PC-3 (cell line): Measurements from ENCODE around the gene RNF103. TPM values are rescaled to one million over a fixed set of nuclear protein-coding genes. Genes with fewer than 3 reads are reported as not detected.

Experiments
- ATAC-seq: fragments of 200-7000 bp; cut with Tn5 transposase; 2 replicates; pipeline ENCODE4 v1.9.1; 2020; ENCODE audit warnings: mild to moderate bottlenecking, moderate library complexity
- BruUV-seq: library from RNA; stranded (reverse); fragments of 400-500 nt; replicated peaks from 2 replicates; lab custom pipeline; 2021; lab: Mats Ljungman, UMichigan
- CTCF ChIA-PET: fragments of 300-600 bp; sonication (Branson Sonifier 250); formaldehyde crosslinking; loops from one replicate; lab custom pipeline; 2022; ENCODE audit warnings: antibody characterized with exemption; lab: Charles Lee
- POLR2A ChIA-PET: fragments of 300-600 bp; sonication (Branson Sonifier 250); formaldehyde crosslinking; loops from one replicate; lab custom pipeline; 2022; ENCODE audit warnings: antibody characterized with exemption; ENCODE audit not compliant: unreplicated experiment; lab: Charles Lee
- DNase-seq: peaks from one replicate; pipeline ENCODE4 v3.0.0-alpha.2; 2015
- H2AFZ ChIP-seq: fragments of 300-600 bp; sonication (generic); 2 replicates; pipeline ENCODE4 v1.6.0; 2016; ENCODE audit warnings: antibody characterized with exemption, low read length
- H3F3A ChIP-seq: fragments of 300-600 bp; sonication (generic); one replicate; pipeline ENCODE4 v1.6.0; 2017; ENCODE audit warnings: antibody characterized with exemption, low read length, control low read depth, mild to moderate bottlenecking; ENCODE audit not compliant: unreplicated experiment
- H3K27ac ChIP-seq: fragments of 300-600 bp; sonication (generic); 2 replicates; pipeline ENCODE4 v1.5.1; 2016; ENCODE audit warnings: mild to moderate bottlenecking, low read length
- H3K27me3 ChIP-seq: fragments of 300-600 bp; sonication (generic); 2 replicates; pipeline ENCODE4 v1.6.1; 2016; ENCODE audit warnings: low read length, mixed read lengths
- H3K36me3 ChIP-seq: fragments of 300-600 bp; sonication (generic); 2 replicates; pipeline ENCODE4 v1.6.1; 2016; ENCODE audit warnings: low read depth, mixed run types, low read length, mixed read lengths
- H3K4me1 ChIP-seq: fragments of 300-600 bp; sonication (generic); 2 replicates; pipeline ENCODE4 v1.5.1; 2016; ENCODE audit warnings: low read length; ENCODE audit not compliant: insufficient read depth
- H3K4me2 ChIP-seq: fragments of 300-600 bp; sonication (generic); 2 replicates; pipeline ENCODE4 v1.6.0; 2016; ENCODE audit warnings: low read length
- H3K4me3 ChIP-seq: fragments of 300-600 bp; sonication (generic); 2 replicates; pipeline ENCODE4 v1.5.1; 2016; ENCODE audit warnings: mild to moderate bottlenecking, low read length, mixed read lengths
- H3K79me2 ChIP-seq: fragments of 300-600 bp; sonication (generic); 2 replicates; pipeline ENCODE4 v1.6.1; 2017; ENCODE audit warnings: low read length, mixed read lengths
- H3K9ac ChIP-seq: fragments of 300-600 bp; sonication (generic); 2 replicates; pipeline ENCODE4 v1.6.0; 2016; ENCODE audit warnings: mild to moderate bottlenecking, low read length
- H3K9me2 ChIP-seq: fragments of 300-600 bp; sonication (generic); replicated peaks from 2 replicates; pipeline ENCODE4 v1.6.1; 2016; ENCODE audit warnings: mixed run types, low read length, mixed read lengths
- H3K9me3 ChIP-seq: fragments of 300-600 bp; sonication (generic); 2 replicates; pipeline ENCODE4 v1.6.1; 2016; ENCODE audit warnings: low read length, mixed read lengths
- H4K20me1 ChIP-seq: fragments of 300-600 bp; sonication (generic); 2 replicates; pipeline ENCODE4 v1.6.1; 2016; ENCODE audit warnings: low read length, mixed read lengths
- EZH2 ChIP-seq: fragments of 300-600 bp; sonication (generic); IDR thresholded peaks from one replicate; pipeline ENCODE4 v1.6.1; 2017; ENCODE audit warnings: antibody characterized with exemption, mild to moderate bottlenecking, low read length; ENCODE audit not compliant: unreplicated experiment
- EZH2phosphoT487 ChIP-seq: fragments of 300-600 bp; sonication (generic); IDR thresholded peaks from 2 replicates; pipeline ENCODE4 v1.6.1; 2018; ENCODE audit warnings: mild to moderate bottlenecking, antibody characterized with exemption, low read length, borderline replicate concordance
- intact Hi-C: fragments of 100-400 bp; cut with micrococcal nuclease; formaldehyde crosslinking; loops from 2 replicates; pipeline ENCODE4 v1.9.0; 2023
- total RNA-seq: library from RNA; depleted of rRNA; stranded (reverse); fragments of >200 nt; gene quantifications from 2 replicates; pipeline ENCODE4 v1.2.3, GENCODE V29; 2014
- TF ChIP-seq, protein P1 (sequence below): fragments of 300-600 bp; sonication (generic); conservative IDR thresholded peaks from 2 replicates; pipeline ENCODE4 v1.5.1; 2017; ENCODE audit warnings: antibody characterized with exemption, low read depth, mild to moderate bottlenecking, low read length

Gene RNF103
- total RNA-seq, 1 experiment from 2014 or later, result 10.4 TPM

DNA sequence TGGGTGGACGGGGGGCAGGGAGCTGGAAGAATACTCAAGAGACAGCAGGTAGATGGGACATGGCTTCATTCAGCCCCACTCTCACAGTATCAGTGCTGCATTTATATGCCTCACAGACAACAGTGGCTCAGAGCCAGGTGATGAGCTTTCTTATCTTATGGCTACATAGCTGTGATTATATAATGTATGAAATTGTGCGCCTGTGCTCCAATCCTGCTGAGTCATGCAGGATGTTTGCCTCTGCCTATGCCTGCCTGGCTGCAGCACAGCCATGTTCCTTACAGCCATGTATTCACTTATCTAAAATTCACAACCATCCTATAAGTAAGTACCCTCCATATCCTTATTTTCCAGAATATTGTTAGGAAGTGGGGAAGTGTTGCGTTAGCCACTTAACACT lies 37.7 kb upstream of the RNF103 start:
- no peaks in the 10 kb centered on the region for H3K4me1 ChIP-seq
- intact Hi-C loops, result no loop called here
- H3K4me3 ChIP-seq, result no peak overlapping the region
- no peak overlapping the region for H3K4me2 ChIP-seq
- H3K9ac ChIP-seq, result no peak overlapping the region
- no peaks in the 10 kb centered on the region; the same call in 1 of the 2 replicates for H3K36me3 ChIP-seq
- H3K9me3 ChIP-seq, result no peaks in the 10 kb centered on the region
- H3F3A ChIP-seq, result no peaks in the 10 kb centered on the region
- H3K27ac ChIP-seq, result no peak overlapping the region
- no peak overlapping the region for H2AFZ ChIP-seq
- POLR2A ChIA-PET, result no interaction called here
- H3K79me2 ChIP-seq, result no peaks in the 10 kb centered on the region
- no peaks in the 10 kb centered on the region for H4K20me1 ChIP-seq
- TF ChIP-seq EZH2 (no peak), EZH2phosphoT487 (no peak)
- TF ChIP-seq, protein P1, sequence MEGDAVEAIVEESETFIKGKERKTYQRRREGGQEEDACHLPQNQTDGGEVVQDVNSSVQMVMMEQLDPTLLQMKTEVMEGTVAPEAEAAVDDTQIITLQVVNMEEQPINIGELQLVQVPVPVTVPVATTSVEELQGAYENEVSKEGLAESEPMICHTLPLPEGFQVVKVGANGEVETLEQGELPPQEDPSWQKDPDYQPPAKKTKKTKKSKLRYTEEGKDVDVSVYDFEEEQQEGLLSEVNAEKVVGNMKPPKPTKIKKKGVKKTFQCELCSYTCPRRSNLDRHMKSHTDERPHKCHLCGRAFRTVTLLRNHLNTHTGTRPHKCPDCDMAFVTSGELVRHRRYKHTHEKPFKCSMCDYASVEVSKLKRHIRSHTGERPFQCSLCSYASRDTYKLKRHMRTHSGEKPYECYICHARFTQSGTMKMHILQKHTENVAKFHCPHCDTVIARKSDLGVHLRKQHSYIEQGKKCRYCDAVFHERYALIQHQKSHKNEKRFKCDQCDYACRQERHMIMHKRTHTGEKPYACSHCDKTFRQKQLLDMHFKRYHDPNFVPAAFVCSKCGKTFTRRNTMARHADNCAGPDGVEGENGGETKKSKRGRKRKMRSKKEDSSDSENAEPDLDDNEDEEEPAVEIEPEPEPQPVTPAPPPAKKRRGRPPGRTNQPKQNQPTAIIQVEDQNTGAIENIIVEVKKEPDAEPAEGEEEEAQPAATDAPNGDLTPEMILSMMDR, result no peak
- no peaks in the 10 kb centered on the region for H3K27me3 ChIP-seq
- no peak for DNase-seq
- CTCF ChIA-PET, result no interaction called here
- ATAC-seq, result no peak
- no peaks in the 10 kb centered on the region for H3K9me2 ChIP-seq
- no TSS peak for BruUV-seq

DNA sequence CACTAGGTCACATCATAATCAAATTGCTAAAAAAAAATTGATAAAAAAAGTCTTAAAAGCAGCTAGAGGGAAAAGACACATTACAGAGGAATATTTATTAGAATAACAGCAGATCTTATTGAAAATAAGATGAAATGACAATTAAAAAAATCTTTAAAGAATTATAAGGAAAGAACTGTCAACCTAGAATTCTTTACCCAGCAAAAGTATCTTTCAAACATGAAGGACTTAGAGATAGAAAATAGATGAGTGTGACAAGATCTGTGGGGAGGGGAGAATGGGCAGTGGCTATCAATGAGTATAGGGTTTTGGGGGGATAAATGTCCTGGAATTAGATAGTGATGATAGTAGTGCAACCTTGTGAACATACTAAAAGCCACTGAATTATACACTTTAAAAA lies 26.5 kb upstream of the RNF103 start:
- Histone ChIP-seq H3K4me3 (no peak overlapping the region), H3K9me3 (0 out of 2 replicates have a peak, but pooled peaks cover 11% of the 10 kb centered on the region), H3K9ac (no peak overlapping the region), H3K9me2 (no peaks in the 10 kb centered on the region), H3F3A (no peaks in the 10 kb centered on the region), H3K4me1 (no peaks in the 10 kb centered on the region), H3K27ac (no peak overlapping the region), H3K79me2 (no peaks in the 10 kb centered on the region), H3K27me3 (no peaks in the 10 kb centered on the region), H3K4me2 (no peak overlapping the region), H4K20me1 (no peaks in the 10 kb centered on the region), H2AFZ (no peak overlapping the region), H3K36me3 (no peaks in the 10 kb centered on the region)
- ChIA-PET CTCF (no interaction called here), POLR2A (no interaction called here)
- DNase-seq, result no peak
- intact Hi-C loops, result no loop called here
- no TSS peak for BruUV-seq
- ATAC-seq, result no peak
- TF ChIP-seq EZH2 (no peak), EZH2phosphoT487 (no peak)
- TF ChIP-seq, protein P1, result no peak

DNA sequence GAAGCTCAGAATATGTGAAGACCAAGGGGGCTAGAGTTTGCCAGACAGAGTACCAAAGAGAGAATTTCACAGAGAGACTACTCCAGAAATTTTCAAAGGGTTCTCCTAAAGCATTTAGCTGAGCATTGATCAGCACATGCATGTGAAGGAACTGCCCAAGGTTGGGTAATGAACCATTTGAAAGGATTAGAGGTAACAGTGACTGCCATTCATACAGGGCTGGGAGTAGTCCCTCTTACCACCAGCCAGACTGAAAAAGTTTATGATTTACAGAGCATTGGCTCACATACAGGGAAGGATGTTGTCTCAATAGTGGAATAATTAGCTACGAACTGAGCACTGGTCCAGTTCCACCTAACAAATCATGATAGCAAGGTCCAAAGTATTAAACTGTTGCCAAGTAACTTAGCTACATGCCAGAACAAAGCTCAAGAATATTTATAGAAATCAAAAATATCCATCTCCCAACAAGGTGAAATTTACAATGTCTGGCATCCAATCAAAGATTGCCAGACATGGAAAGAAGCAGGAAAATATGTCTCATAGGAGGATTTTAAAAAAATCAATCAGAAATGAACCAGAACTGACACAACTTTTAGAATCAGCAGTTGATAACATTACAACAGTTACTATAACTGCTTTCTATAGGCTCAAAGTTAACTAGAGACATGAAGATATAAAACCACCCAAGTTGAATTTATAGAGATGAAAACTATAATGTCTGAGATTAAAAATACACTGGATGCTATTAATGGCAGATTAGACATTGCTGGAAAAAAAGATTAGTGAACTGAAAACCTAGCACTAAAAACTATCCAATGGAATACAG lies 25.7 kb upstream of the RNF103 start:
- POLR2A ChIA-PET, result no interaction called here
- no peaks in the 10 kb centered on the region for H4K20me1 ChIP-seq
- no peaks in the 10 kb centered on the region for H3K36me3 ChIP-seq
- H2AFZ ChIP-seq, result no peak overlapping the region
- no peaks in the 10 kb centered on the region for H3K9me2 ChIP-seq
- H3K4me2 ChIP-seq, result no peak overlapping the region
- H3K4me1 ChIP-seq, result no peaks in the 10 kb centered on the region
- H3K27ac ChIP-seq, result no peak overlapping the region
- intact Hi-C loops, result no loop called here
- BruUV-seq, result no TSS peak
- no peak overlapping the region for H3K4me3 ChIP-seq
- DNase-seq (no peak), ATAC-seq (no peak)
- H3K9ac ChIP-seq, result no peak overlapping the region
- H3K27me3 ChIP-seq, result no peaks in the 10 kb centered on the region
- no peak for TF ChIP-seq EZH2phosphoT487
- TF ChIP-seq, protein P1, result no peak
- TF ChIP-seq EZH2, result no peak
- no peaks in the 10 kb centered on the region for H3K79me2 ChIP-seq
- CTCF ChIA-PET, result no interaction called here
- H3F3A ChIP-seq, result no peaks in the 10 kb centered on the region
- H3K9me3 ChIP-seq, result 0 out of 2 replicates have a peak, but pooled peaks cover 11% of the 10 kb centered on the region
